Smooth muscle cell of the umbilical artery (primary cell): ENCODE measurements around the gene CHRM3. TPM values are rescaled to one million over a fixed set of nuclear protein-coding genes. Genes with fewer than 3 reads are reported as not detected.

Source experiments
- total RNA-seq: library from RNA; depleted of rRNA; stranded (reverse); fragments of >200 nt; gene quantifications from 2 replicates; pipeline ENCODE4 v1.2.3, GENCODE V29; 2014

The CHRM3 gene
- 0.59 and 2.8 TPM in 2 replicates for total RNA-seq

GRCh38 chr1:239386453-239387303 lies at the start of gene CHRM3:
CHRM3 (plus strand) TSS chr1:239386568; CDS start chr1:239907452, 520,884 bp downstream.

